Measurements from ENCODE around the gene ST6GALNAC2.

ST6GALNAC2 gene

DNA sequence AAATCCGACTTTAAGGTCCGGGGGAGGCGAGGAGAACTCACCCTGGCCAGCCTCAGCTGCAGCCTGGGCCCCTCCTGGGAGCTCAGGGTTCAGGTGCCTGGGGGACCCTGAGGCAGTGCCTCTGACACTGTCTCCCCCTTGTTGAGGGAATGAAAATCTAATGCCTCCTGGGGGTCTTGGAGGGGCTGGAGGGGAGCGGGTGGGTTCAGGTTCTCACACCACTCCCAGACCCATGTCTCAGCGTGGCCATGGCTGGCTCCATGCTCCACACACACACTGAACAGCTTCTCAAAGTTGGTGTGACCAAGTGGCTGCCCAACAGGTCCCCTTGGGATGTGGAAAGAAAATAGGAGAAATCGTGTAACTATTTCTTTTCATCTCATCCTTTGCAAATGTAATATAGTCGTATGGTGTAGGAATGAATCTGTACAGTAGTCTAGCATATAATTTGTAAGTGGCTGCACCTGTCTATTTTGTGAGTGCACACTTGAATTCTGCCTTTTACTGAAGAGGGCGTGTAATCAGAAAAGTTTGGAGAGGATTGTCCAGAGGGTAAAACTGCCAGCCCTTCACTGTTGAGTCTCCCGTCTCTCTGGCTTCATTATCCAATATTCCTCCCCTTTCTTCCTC is 46.6 kb downstream of the ST6GALNAC2 start:
- DNase-seq (ENCODE audit: low read depth): no peak
- H3K4me3 ChIP-seq (ENCODE audit: low read depth, low read length): no peak overlapping the region
- TF ChIP-seq CTCF (IDR thresholded peaks at IDR 0.05; ENCODE audit: control insufficient read depth, extremely low read depth, insufficient read depth): no peak

- no peak for DNase-seq (ENCODE audit: low read depth)
- H3K4me3 ChIP-seq (ENCODE audit: low read depth, low read length): no peak overlapping the region
- TF ChIP-seq CTCF (IDR thresholded peaks at IDR 0.05; ENCODE audit: control insufficient read depth, extremely low read depth, insufficient read depth): no peak
Observed at GRCh38 chr17:76538281-76538931, 47.3 kb downstream of the ST6GALNAC2 start.

- no peak within 1 kb of the TSS for H3K4me3 ChIP-seq (ENCODE audit: low read depth, low read length)
Observed at GRCh38 chr17:76537578-76538280, 47.9 kb downstream of the ST6GALNAC2 start, which contains the start of gene CYGB. TSS of gene CYGB (minus strand) at chr17:76537709. CDS start at chr17:76537542, 167 bp downstream.

GRCh38 chr17:76537288-76537577 is 48.4 kb downstream of the ST6GALNAC2 start:
- DNase-seq (ENCODE audit: low read depth): no peak
- no peak overlapping the region for H3K4me3 ChIP-seq (ENCODE audit: low read depth, low read length)
- no peak for TF ChIP-seq CTCF (IDR thresholded peaks at IDR 0.05; ENCODE audit: control insufficient read depth, extremely low read depth, insufficient read depth)

More at GRCh38 chr17:76537578-76538280, 47.9 kb downstream of the ST6GALNAC2 start, which contains the start of gene CYGB:
- no peak for DNase-seq (ENCODE audit: low read depth)
- TF ChIP-seq CTCF (IDR thresholded peaks at IDR 0.05; ENCODE audit: control insufficient read depth, extremely low read depth, insufficient read depth): no peak

- no peak overlapping the region for H3K4me3 ChIP-seq (ENCODE audit: low read depth, low read length)
Observed at GRCh38 chr17:76536511-76537287, 49.0 kb downstream of the ST6GALNAC2 start.

More at GRCh38 chr17:76536511-76537287, 49.0 kb downstream of the ST6GALNAC2 start:
- TF ChIP-seq CTCF (IDR thresholded peaks at IDR 0.05; ENCODE audit: control insufficient read depth, extremely low read depth, insufficient read depth): no peak
- no peak for DNase-seq (ENCODE audit: low read depth)

Data from LNCaP clone FGC (cell line).